CD4-positive, alpha-beta T cell treated with Interleukin-15 for 1 hour (primary cell): ENCODE results near the gene LUZP1.
"Not testable (repeated sequence)": the region's sequence is repeated elsewhere in the genome, so short reads cannot be mapped to it uniquely, and the experiment has no call there.

Experiments
- DNase-seq: peaks from one replicate; pipeline ENCODE4 v3.0.0-alpha.2; 2020

The LUZP1 gene

DNA sequence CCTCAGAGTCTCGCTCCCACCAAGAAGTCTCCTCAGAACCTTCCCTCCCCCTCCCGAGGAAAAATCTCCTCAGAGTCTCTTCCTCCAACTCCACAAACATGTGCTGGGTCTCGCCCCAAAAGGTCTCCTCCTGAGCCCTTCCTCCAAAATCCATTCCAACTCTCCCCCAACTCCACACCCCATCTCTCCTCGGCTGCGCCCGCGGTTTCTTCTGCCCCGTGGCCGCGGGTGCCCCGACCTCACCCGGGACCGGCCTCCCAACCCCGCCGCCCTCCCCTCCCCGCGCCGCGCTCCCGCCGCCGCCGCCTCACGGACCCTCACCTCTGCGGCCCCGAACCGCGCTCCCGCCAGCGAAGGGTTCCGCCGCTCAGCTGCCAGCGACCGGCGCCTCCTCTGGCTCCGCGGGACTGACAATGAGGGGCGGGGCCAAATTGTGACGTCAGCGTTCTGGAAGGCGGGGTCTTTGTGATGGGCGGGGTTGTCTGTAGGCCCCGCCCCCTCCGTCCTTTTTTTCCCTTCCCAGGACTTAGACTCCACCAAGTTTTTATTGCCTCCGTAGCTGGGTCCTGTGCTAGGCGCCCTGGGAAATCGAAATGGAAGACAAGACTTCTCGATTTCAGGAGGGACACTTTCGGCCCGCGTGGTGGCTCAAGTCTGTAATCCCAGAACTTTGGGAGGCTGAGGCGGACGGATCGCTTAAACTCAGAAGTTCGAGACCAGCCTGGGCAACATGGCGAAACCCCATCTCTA, at the start of gene LUZP1:
LUZP1 (minus strand) TSS at position 412 of the 750 bp plus-strand sequence.
- peak; percentile 78 for DNase-seq

DNA sequence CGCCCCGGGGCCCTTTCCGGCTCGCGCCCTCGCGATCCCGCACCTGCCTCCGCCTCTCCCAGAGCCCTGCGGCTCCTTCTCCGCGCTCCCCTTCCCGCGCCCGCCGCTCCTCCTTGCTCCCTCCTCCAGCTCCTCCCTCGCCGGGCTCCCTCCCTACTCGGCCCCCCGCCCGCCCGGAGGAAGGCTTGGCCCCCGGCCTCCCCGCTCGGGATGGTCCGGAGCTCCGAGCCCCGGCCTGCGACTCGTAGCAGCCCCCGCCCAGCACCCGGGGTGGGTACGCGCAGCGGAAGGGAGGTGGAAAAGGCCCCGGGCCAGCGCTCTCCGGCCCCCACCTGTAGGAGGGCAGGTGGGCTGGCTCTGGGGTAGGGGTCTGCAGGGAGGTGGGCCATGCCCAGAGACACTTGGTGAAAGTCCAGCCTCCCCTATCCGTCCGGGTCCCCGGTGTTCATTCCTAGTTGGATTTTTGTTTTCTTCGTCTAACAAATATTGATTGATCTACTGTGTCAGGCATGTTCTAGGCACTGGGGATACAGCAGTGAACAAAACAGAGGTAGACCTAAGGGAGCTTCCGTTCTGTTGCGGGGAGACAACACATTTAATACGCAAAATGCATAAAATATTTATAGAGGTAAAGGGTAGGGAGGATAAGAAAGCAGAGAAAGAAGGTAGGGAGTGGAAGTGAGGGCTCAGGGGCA, 48.9 kb upstream of the LUZP1 start, which contains the start of gene HTR1D:
HTR1D (minus strand) TSS at position 82 of the 695 bp plus-strand sequence. CDS start 23,283 bp downstream, outside the sequence.
- no peak for DNase-seq

DNA sequence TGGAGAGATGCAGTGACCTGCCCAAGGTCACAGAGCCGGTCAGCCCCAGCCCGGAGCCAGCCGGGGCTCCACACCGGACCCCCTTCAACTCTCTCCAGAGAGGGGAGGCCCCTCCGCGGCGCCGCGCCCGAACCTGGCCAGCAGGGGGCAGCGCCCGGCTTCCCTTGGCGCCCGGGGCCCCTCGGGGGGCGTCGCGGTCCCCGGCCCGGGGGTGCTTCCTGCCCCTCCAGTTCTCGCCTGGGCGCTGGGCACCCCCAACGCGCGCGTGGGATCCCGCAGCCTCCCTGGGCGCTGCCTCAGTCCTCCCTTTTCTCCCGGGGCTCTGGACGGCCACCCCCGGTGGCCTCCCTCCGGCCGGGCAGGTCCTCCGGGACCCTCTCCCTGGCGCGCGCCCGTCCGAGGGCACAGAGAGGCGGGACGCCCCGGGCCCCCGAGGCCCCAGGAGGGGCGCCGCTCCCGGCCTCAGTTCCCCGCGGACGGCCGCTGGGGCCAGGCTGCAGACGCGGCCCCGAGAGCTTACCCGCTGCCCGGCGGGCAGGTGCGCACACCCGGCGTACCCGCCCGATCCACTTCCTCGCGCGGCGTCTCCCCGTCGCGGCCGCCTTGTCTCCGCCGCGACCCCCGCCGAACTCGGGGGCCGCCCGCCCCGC, 48.2 kb upstream of the LUZP1 start:
- DNase-seq, result no peak

DNA sequence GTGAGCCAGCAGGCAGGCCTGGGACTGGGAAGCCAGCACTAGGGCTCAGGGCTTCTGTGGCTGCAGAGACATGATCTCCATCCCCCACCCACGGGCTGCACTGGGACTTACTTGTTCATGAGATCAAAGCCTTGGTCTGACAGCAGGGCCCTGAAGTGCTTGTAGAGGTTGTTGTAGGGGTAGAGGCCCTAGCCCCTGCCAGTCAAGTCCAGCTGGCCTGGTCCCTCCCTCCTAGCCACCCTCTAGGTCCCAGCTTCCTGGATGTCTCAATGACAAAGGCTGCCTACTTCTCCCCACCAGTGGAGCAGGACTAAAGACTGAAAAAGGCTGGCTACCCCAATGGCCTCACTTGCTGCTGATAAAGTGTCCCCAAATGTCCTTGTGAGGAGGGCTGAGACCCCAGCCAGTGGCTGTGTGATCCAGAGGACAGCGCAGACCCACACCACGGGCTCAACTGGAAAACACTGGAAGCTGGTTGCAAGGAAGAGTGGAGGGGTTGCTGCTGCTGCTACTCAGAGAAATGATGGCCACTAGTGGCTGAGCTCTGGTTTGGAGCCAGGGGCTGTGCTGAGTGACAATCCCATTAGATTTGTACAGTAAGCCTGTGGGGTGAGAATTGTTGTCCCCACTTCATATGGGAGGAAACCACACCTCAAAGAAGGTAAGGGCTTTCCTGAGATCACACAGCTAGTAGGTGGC, 47.2 kb upstream of the LUZP1 start:
- no peak for DNase-seq

DNA sequence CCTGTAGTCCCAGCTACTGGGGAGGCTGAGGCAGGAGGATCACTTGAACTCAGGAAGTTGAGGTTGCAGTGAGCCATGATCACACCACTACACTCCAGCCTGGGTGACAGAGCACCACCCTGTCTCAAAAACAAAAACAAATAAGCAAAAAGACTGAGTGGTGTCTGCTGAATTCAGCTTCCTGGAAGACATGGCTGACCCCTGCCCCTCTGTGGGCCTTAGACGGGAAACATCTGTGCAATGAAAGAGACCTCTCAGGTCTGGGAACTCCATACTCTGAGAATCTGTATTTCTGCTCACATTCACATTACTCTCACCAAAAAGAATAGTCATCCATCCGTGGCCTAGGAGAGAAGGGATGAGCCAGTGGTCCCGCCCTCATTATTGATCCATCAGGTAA, 46.6 kb upstream of the LUZP1 start:
- DNase-seq, result no peak

DNA sequence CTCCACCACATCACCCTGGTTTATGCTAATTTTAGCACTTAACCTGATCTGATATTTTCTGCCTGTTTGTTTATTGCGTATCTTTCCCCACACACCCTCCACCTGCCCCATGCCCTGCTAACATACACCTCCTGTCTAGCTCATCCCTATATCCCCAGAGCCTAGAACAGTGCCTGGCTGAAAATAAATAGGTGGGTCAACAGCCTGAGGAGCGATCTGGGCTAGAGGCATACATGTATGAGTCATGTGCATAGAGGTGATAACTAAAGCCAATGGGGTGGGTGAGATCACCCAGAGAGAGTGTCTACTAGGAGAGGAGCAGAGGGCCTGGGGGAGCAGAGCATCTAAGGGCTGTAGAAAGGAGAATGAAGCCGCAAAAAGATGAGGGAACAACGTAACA, 46.0 kb upstream of the LUZP1 start:
- no peak for DNase-seq

DNA sequence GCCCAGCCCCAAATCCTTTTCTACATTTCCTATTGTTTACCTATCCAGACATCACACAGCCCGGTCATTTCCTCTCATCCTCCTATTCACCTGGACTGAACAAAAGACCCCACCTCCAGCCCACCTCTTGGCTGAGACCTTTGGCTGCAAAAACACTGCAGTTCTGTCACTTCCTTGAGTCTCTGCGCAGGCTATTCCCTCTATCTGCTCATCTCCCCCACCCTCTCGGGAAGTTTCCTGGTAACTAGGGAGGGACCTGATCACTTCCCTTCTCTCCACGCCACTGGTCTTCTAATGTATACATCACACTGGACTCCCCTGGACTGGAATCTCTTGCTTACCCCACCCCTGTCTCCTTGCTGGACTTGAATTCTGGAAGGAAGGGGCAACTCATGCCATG, 43.3 kb upstream of the LUZP1 start:
- DNase-seq, result no peak

DNA sequence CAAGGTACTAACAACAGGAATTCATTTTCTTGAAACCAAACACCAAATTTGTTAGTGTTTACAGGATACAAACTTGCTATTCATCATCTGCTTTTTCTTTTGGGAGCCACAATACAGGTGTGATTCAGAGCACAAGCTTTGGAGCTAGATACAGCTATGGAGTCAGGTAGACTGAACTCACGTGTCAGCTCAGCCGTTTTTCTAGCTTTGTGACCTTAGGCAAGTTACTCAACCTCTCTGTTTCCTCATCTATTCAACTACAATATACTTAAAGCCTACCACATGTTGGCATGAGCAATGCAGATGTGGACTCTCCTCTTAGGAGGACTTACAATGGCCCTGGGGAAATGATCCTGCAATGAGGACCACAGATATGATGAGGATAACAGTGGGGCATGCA, 42.3 kb upstream of the LUZP1 start:
- no peak for DNase-seq

DNA sequence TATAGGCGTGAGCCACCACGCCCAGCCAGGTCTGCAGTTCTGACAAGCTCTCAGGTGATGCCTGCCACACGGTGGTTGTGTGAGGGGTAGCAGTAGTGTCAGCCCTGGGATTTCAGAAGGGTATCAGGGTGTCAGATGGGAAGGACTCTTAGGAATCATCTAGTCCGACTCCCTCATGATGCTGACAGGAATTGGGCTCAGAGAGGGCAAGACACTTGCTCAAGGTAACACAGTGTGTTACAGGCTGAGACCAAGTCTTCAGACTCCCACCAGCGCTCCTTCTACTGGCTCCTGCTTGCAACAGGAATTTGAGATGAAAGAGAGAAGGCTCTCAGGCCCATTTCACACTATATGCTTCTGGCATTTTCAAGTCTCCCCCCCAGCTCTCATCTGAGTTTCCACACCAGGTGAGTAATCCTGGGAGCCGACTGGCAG, 41.7 kb upstream of the LUZP1 start:
- DNase-seq, result no peak

DNA sequence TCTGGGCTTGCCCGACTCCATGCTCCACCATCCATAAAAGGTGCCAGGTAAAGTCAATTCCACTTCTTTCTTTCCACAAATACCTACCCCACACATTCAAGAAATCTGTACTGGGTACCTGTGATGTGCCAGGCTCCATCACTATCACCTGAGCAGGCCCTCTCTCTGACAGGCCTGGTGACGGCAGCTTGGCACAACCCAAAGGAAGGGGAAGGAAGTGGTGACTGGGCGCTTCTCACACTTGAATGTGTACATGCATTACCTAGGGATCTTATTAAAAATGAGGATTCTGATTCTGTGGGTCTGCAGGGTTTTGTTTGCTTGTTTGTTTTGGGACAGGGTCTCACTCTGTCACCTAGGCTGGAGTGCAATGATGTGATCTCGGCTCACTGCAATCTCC, 41.1 kb upstream of the LUZP1 start:
- no peak for DNase-seq

DNA sequence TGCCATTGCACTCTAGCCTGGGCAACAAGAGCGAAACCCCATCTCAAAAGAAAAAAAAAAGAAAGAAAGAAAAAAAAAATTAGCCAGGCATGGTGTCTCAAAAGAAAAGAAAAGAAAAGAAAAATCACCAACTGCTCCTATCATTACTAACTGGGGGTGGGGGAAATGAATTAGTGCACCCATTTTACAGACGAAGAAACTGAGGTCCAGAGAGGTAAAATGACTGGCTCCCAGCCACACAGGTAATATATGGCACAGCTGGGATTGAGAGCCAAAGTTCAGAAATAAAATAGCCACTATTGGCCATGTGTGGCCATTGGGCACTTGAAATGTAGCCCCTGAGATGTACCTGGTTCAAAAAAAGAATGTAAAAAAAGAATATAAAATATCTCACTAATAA, 39.9 kb upstream of the LUZP1 start:
- no peak for DNase-seq

DNA sequence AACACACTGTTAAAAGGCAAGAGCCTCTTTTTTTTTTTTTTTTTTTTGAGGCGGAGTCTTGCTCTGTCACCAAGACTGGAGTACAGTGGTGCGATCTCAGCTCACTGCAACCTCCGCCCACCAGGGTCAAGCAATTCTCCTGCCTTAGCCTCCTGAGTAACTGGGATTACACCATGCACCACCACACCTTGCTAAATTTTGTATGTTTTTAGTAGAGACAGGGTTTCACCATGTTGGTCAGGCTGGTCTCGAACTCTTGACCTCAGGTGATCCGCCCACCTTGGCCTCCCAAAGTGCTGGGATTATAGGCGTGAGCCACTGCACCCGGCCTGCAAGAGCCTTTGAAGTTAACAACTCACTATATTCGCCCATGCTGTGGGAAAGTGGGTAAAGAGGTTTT, 39.1 kb upstream of the LUZP1 start:
- not testable (repeated sequence) for DNase-seq

DNA sequence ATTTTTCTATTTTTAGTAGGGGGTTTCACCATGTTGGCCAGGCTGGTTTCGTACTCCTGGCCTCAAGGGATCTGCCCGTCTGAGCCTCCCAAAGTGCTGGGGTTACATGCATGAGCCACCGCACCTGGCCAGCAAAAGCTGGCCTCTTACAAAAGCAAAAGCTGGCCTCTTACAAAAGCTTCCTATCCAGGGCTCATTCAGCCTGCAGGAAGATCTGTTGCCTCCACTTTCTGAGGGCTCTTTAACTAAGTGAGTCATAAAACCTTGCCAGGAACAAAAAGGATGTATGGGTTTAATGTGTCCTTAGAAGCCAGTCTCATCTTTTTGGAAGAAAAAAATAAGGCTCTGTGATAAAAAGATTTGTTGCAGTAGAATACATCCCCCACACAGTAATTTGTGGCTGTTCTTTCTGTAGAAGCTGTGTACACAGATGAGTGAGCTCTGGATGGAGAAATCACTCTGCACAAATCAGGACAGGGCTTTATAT, 33.6 kb upstream of the LUZP1 start:
- no peak for DNase-seq

DNA sequence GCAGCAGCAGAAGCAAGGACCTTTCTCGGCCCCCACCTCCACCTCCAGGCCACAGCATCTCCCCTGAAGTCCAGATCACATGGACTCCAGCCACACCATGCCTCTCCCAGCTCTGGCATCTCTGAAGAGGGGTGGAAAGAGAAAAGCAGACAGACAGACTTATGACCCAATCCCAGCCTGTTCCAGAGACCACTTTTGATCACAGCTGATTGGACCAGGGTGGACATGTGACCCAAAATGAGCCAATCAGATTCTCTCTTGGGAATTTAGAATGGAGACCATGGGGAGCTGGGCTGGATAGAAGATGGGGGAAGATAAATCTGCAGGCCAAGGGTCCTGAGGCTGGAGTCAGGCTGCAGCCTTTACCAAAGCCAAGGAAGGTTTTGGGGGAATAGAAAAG, 32.2 kb upstream of the LUZP1 start:
- DNase-seq, result no peak

DNA sequence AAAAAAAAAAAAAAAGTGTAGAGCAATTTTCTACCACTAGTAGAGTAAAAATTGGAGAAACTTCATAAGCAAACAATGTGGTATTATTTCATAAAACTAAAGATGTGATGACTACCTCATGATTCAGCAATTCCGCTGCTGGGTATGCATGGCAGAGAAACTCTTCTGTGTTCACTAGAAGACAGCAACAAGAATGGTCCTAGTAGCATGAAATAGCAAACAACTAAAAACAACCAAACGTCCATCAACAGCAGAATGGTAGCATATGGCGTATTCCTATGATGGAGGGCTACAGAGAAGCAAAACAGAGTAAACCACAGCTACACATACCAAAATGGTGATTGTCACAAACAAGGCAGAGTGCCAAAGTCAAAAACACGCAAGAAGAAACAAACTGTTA, 29.7 kb upstream of the LUZP1 start:
- no peak for DNase-seq

DNA sequence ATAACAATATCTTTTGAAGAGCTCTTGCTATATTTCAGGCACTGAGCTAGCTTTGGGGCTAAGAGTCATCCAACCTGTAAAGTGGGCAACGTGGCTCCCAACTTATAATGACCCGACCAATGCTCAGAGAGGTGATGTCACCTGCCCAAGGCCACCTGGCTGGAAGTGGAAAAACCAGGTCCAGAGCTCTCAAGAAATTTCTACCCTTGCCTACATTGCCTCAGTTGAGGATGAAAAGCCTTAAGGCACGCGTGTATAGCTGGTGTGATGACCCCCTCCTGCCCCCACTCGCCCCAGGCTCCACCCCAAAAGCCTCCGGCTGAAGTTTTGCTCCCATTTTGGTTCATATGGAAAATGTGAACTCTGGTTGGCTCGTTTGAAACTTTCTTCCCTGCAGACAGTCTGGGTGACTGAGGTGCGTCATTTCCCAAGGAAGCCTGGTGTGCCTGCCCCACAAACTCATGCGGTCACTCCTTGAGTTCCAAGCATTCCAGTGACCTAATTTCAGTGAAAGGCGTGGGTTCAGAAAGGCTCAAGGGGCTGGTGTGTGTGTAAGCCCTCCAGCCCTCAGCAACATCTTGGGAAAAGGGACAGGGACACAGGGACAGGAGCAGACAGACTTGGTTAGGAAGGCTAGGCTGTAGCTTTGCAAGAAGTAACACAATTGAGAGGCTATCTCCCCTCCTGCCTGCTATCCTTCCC, 28.1 kb upstream of the LUZP1 start:
- no peak for DNase-seq

DNA sequence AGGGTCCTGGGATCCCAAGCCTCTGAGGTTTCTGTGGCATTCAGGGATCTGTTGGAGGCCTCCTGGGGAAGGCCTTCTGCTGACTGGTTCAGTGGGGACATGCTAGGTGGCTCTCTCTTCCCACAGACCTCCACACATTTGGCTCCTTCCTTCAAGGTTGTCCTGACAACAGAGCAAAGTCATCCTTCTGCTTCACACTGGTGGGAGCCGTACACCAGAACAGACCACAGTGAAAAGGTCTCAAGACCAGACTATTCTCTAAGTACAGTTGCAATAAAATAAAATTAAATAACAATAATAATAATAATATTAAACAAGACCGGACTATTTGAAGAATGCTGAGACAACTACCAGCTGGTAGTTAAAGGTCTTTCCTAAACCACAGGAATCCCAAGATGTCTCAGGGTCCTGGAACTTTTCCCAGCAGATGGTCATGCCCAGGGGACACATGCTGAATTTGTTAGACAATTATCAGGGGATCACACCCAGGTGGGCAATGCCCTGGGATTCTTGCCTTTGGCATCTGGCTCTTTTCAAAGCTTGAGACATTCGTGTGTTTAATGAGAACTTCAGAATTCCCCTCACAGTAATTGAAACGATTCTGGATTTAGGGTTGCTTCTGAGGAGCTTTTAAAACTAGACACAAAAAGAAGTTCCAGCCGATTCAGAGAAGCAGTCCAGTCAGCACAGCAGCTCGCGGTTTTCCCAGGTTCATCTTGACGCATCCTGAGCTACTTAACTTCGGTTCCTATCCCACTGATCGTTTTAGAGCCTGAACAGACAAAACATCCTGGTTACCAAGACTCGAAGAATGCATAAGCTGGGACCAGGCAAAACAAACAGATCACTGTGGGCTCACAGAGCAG, 25.7 kb upstream of the LUZP1 start:
- DNase-seq, result no peak

DNA sequence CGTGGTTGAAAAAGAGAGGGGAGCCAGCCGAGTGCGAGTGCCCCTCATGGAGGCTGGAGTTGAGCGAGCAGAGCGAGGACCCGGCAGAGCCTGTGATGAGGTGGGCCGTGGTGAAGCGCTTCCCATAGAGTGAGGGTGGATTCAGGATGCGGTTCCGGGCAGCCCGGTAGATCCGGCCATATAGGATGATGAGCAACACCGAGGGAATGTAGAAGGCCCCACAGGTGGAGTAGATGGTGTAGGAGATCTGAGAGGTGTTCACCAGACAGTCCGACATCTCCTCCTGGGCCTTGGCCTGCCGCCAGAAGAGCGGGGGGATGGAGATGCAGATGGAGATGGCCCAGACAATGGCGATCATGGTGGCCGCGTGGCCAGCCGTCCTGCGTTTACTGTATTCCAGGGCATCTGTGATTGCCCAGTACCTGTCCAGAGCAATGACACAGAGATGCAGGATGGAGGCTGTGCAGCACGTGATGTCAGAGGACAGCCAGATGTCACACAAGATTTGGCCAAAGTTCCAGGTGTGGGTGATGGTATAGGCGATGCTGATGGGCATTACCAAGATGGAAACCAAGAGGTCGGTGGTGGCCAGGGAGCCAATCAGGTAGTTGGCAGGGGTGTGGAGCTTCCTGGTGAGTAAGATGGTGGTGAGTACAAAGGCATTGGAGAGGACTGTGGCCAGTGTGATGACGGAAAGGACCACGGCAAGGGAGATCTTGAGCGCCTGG, 24.9 kb upstream of the LUZP1 start:
- DNase-seq, result no peak

DNA sequence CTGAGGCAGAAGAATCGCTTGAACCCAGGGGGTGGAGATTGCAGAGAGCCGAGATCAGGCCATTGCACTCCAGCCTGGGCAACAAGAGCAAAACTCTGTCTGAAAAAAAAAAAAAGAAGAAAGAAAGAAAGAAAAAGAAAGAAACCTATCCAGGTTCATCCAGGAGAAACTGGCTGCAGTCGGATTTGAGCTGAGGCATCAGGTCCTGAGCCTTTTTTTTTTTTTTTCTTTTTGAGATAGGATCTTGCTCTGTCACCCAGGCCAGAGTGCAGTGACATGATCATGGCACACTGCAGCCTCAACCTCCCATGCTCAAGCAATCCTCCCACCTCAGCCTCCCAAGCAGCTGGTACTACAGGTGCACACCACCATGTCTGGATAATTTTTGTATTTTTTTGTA, 22.5 kb upstream of the LUZP1 start:
- no peak for DNase-seq

DNA sequence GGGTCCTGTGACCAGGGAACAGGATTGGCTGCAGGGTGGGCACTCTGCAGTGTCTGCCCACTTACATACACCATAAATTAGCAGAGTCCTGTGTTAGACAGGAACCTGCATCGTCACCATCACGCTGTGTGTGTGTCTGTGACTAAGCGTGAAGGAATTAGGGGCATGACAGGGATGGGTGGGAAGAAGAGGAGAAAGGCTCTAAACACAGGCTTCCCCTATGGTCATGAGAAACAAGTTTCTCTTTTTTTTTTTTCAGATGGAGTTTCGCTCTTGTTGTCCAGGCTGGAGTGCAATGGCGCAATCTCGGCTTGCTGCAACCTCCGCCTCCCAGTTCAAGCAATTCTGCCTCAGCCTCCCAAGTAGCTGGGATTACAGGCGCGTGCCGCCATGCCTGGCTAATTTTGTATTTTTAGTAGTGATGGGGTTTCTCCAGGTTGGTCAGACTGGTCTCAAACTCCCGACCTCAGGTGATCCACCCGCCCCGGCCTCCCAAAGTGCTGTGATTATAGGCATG, 20.3 kb upstream of the LUZP1 start:
- DNase-seq, result not testable (repeated sequence)
